ENCODE data around the gene CDH11.

DNA sequence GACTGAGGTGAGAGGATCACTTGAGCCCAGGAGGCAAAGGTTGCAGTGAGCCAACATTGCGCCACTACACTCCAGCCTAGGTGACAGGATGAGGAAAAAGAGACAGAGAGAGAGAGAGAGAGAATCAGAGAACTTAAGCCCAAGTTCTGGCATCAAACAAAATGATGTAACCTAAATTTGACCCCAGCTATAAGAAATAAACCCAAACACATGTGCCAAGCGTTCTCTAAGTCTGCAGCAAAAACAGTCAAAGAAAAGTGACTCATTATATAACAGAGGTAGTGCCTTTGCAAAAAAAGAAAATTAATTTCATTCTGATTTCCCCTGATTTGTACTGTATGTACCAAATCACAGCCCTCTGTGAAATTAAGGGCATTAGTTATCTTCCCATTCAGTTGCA is 89.5 kb downstream of the CDH11 start:
- TF ChIP-seq, protein P1, sequence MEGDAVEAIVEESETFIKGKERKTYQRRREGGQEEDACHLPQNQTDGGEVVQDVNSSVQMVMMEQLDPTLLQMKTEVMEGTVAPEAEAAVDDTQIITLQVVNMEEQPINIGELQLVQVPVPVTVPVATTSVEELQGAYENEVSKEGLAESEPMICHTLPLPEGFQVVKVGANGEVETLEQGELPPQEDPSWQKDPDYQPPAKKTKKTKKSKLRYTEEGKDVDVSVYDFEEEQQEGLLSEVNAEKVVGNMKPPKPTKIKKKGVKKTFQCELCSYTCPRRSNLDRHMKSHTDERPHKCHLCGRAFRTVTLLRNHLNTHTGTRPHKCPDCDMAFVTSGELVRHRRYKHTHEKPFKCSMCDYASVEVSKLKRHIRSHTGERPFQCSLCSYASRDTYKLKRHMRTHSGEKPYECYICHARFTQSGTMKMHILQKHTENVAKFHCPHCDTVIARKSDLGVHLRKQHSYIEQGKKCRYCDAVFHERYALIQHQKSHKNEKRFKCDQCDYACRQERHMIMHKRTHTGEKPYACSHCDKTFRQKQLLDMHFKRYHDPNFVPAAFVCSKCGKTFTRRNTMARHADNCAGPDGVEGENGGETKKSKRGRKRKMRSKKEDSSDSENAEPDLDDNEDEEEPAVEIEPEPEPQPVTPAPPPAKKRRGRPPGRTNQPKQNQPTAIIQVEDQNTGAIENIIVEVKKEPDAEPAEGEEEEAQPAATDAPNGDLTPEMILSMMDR (conservative IDR thresholded peaks at IDR 0.05; ENCODE audit: low read length): no peak
- no peak for TF ChIP-seq EZH2phosphoT487 (IDR thresholded peaks at IDR 0.05; ENCODE audit: borderline replicate concordance, low read depth, low read length)

Data from OCI-LY7 (cell line).